ENCODE measurements around the gene PHACTR4. TPM values are rescaled to one million over a fixed set of nuclear protein-coding genes. Genes with fewer than 3 reads are reported as not detected.

Gene PHACTR4
- total and polyA plus RNA-seq, 9 of the 15 experiments (the other 6 are each of a cell fraction or from before 2014, with no cell fraction given), result 6.4 to 43.6 (median 14.2) TPM

GRCh38 chr1:28369371-28370238 lies at the start of gene PHACTR4 (continued):
- peak; percentile 94 for TF ChIP-seq TBP (optimal IDR thresholded peaks at IDR 0.05; ENCODE audit: low read depth, low read length)
- peak; percentile 15; the same call in 1 of the 2 replicates for TF ChIP-seq MAFK (IDR thresholded peaks at IDR 0.05; ENCODE audit: low read length)
- peak; percentile 90 for TF ChIP-seq SMAD4 (CRISPR knock-in tag; conservative IDR thresholded peaks at IDR 0.05)

GRCh38 chr1:28322194-28322593 lies 47.3 kb upstream of the PHACTR4 start:
- Histone ChIP-seq H3K79me2 (ENCODE audit: control insufficient read depth, insufficient read depth, low read length) (no peaks in the 10 kb centered on the region), H3K9me3 (replicated peaks; ENCODE audit: control insufficient read depth, insufficient read depth, low read depth, low read length) (no peaks in the 10 kb centered on the region), H3K36me3 (ENCODE audit: control insufficient read depth, insufficient read depth, low read length) (no peaks in the 10 kb centered on the region), H3K4me2 (ENCODE audit: insufficient read depth, low read length) (no peak overlapping the region), H4K20me1 (replicated peaks; ENCODE audit: control insufficient read depth, insufficient read depth, low read length) (no peaks in the 10 kb centered on the region), H3K9me1 (ENCODE audit: control insufficient read depth, insufficient read depth, low read length) (peaks cover 3% of the 10 kb centered on the region), H3K4me1 (replicated peaks in 1 of 2; ENCODE audit: control insufficient read depth in 2 of 2, insufficient read depth in 2 of 2, low read length in 2 of 2) (peaks cover under 1 to 7% of the 10 kb centered on the region in 2 experiments; a peak in 3 of 5 replicates), H3K4me3 (no peak overlapping the region), H3K27me3 (ENCODE audit: control insufficient read depth in 2 of 2, insufficient read depth in 2 of 2, low read length in 2 of 2) (no peaks in the 10 kb centered on the region), H2AFZ (ENCODE audit: low read depth, low read length) (no peak overlapping the region), H3K27ac (ENCODE audit: extremely low read depth, low read depth, low read length) (no peak overlapping the region), H3K9ac (ENCODE audit: insufficient read depth in 1 of 2, low read depth in 2 of 2, low read length in 2 of 2) (no peak overlapping the region)
- no peak for FAIRE-seq
- BruUV-seq (replicated peaks), result no TSS peak
- intact Hi-C loops (cut with micrococcal nuclease), result no loop called here
- POLR2A ChIA-PET, result interaction anchor here (0.8 kb wide), 1 partner anchor 327 kb away, joined by 3 read pairs; the partner anchor contains the start of gene RNU11
- no peak for DNase-seq (ENCODE audit: extremely low read depth in 1 of 4, low spot score in 3 of 4)
- WGBS (ENCODE audit: insufficient coverage, low coverage, missing lambda C conversion rate), result 30% methylated on average over 3 of the region's 3 CpGs
- ATAC-seq, result no peak
- TF ChIP-seq HMGN3 (IDR thresholded peaks at IDR 0.05; ENCODE audit: borderline replicate concordance, extremely low read depth, insufficient read length, low read depth, low read length) (no peak), PKNOX1 (IDR thresholded peaks at IDR 0.05) (peak; percentile 89)
- in situ Hi-C loops (cut with MboI), result no loop called here
- CTCF ChIA-PET (ENCODE audit: low intra/inter-chr PET ratio), result no interaction called here

Data from K562 (cell line).